ENCODE data around the gene ARHGAP6. TPM values are rescaled to one million over a fixed set of nuclear protein-coding genes. Genes with fewer than 3 reads are reported as not detected.

Gene ARHGAP6
- total and polyA plus RNA-seq, 2 experiments from 2014 or later: 0.26 to 0.59 TPM

DNA sequence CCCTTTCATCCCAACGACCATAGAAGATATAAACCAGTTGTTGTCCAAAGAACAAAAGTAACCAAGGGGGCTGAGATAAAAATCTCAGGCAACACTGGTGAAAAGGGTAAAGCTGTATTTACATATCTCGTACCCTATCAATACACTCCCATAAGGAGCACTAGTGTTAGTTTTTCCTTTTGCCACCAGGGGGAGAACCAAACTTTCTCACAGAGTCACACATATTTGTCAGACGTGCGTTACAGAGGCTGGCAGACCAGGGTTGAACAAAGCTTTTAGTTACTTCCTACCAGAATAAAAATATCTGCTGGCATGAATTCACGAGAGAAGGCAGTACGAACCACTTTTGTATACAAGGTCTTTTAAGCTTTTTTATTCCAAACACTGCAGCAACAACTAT lies 284.3 kb downstream of the ARHGAP6 start:
- Histone ChIP-seq H2AFZ (no peak overlapping the region), H3K79me2 (replicated peaks; ENCODE audit: insufficient read depth) (no peaks in the 10 kb centered on the region), H3K4me3 (no peak overlapping the region), H3K4me1 (ENCODE audit: insufficient read depth) (no peaks in the 10 kb centered on the region), H3K9me2 (ENCODE audit: insufficient read depth) (no peaks in the 10 kb centered on the region), H3F3A (replicated peaks; ENCODE audit: low read depth) (no peaks in the 10 kb centered on the region), H3K27ac (ENCODE audit: low read depth) (no peak overlapping the region), H3K4me2 (no peak overlapping the region), H4K20me1 (replicated peaks; ENCODE audit: insufficient read depth) (no peaks in the 10 kb centered on the region), H3K36me3 (ENCODE audit: insufficient read depth) (no peaks in the 10 kb centered on the region), H3K27me3 (ENCODE audit: insufficient read depth) (no peaks in the 10 kb centered on the region)
- TF ChIP-seq EZH2phosphoT487 (IDR thresholded peaks at IDR 0.05; ENCODE audit: unreplicated experiment): no peak
- TF ChIP-seq, protein P1, sequence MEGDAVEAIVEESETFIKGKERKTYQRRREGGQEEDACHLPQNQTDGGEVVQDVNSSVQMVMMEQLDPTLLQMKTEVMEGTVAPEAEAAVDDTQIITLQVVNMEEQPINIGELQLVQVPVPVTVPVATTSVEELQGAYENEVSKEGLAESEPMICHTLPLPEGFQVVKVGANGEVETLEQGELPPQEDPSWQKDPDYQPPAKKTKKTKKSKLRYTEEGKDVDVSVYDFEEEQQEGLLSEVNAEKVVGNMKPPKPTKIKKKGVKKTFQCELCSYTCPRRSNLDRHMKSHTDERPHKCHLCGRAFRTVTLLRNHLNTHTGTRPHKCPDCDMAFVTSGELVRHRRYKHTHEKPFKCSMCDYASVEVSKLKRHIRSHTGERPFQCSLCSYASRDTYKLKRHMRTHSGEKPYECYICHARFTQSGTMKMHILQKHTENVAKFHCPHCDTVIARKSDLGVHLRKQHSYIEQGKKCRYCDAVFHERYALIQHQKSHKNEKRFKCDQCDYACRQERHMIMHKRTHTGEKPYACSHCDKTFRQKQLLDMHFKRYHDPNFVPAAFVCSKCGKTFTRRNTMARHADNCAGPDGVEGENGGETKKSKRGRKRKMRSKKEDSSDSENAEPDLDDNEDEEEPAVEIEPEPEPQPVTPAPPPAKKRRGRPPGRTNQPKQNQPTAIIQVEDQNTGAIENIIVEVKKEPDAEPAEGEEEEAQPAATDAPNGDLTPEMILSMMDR (conservative IDR thresholded peaks at IDR 0.05; ENCODE audit: low read depth in 2 of 2): peak; percentile 51 to 58
- no peak overlapping the region for H3K27ac Mint-ChIP-seq
- H3K27me3 Mint-ChIP-seq (ENCODE audit: insufficient read depth, low read depth, poor library complexity): no peaks in the 10 kb centered on the region
- H3K4me3 Mint-ChIP-seq: no peak overlapping the region
- peak; percentile 62 for DNase-seq (ENCODE audit: low spot score)
- H3K9me3 Mint-ChIP-seq: no peaks in the 10 kb centered on the region
- peak; percentile 81 for ATAC-seq
- no peaks in the 10 kb centered on the region for H3K4me1 Mint-ChIP-seq
- H3K36me3 Mint-ChIP-seq (ENCODE audit: low read depth): no peaks in the 10 kb centered on the region

DNA sequence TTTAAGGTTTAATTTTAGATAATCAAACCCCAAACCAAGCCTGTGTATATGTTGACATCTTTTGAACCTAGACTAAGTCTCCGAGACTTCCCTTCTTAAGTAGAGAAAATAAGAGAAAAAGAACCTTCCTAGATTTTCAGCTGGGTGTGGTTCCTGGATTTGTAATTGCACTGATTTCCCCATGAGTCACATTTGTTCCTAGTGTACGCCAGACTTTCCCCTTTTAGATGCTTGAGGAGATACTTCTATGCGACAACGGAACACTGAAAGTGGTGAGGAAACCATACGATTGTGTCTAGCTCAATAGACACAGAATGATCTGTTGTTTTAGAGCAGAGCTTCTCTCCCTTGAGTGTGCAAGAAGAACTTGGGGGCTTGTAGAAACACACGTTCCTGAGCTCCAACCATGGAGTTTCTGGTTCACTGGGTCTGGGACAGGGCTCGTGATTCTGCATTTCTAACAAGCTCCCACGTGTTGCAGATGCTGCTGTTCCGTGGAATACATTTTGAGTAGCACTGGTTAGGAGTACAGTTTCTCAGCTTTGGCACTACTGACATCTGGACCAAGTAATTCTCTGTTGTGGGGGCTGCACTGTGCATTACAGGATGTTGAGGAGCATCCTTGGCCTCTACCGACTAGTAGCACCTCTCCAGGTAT lies 285.4 kb downstream of the ARHGAP6 start:
- no peaks in the 10 kb centered on the region for H3K36me3 Mint-ChIP-seq (ENCODE audit: low read depth)
- no peak overlapping the region for H3K4me3 ChIP-seq
- no peaks in the 10 kb centered on the region for H3K36me3 ChIP-seq (ENCODE audit: insufficient read depth)
- no peaks in the 10 kb centered on the region for H3K79me2 ChIP-seq (replicated peaks; ENCODE audit: insufficient read depth)
- H3K4me1 Mint-ChIP-seq: peaks cover 6% of the 10 kb centered on the region; the same call in 2 of the 3 replicates
- H3K27ac Mint-ChIP-seq: no peak overlapping the region
- no peaks in the 10 kb centered on the region for H3K27me3 Mint-ChIP-seq (ENCODE audit: insufficient read depth, low read depth, poor library complexity)
- no peak overlapping the region for H3K4me3 Mint-ChIP-seq
- no peaks in the 10 kb centered on the region for H3F3A ChIP-seq (replicated peaks; ENCODE audit: low read depth)
- H3K27me3 ChIP-seq (ENCODE audit: insufficient read depth): no peaks in the 10 kb centered on the region
- no peak for DNase-seq (ENCODE audit: low spot score)
- no peaks in the 10 kb centered on the region for H3K4me1 ChIP-seq (ENCODE audit: insufficient read depth)
- H3K9me2 ChIP-seq (ENCODE audit: insufficient read depth): no peaks in the 10 kb centered on the region
- H3K9me3 Mint-ChIP-seq: no peaks in the 10 kb centered on the region
- H2AFZ ChIP-seq: no peak overlapping the region
- H3K4me2 ChIP-seq: no peak overlapping the region
- no peaks in the 10 kb centered on the region for H4K20me1 ChIP-seq (replicated peaks; ENCODE audit: insufficient read depth)
- no peak overlapping the region for H3K27ac ChIP-seq (ENCODE audit: low read depth)
- no peak for ATAC-seq
- TF ChIP-seq EZH2 (IDR thresholded peaks at IDR 0.05; ENCODE audit: low read depth, unreplicated experiment) (no peak), JUNB (IDR thresholded peaks at IDR 0.05; ENCODE audit: unreplicated experiment) (no peak), STAT1 (IDR thresholded peaks at IDR 0.05; ENCODE audit: unreplicated experiment) (no peak), ZNF331 (CRISPR knock-in tag; IDR thresholded peaks at IDR 0.05; ENCODE audit: low read depth) (no peak), ZNF114 (CRISPR knock-in tag; IDR thresholded peaks at IDR 0.05) (no peak), POLR2AphosphoS5 (IDR thresholded peaks at IDR 0.05; ENCODE audit: low read depth) (no peak), NANOG (IDR thresholded peaks at IDR 0.05; ENCODE audit: borderline replicate concordance) (no peak)
- TF ChIP-seq, protein P2, sequence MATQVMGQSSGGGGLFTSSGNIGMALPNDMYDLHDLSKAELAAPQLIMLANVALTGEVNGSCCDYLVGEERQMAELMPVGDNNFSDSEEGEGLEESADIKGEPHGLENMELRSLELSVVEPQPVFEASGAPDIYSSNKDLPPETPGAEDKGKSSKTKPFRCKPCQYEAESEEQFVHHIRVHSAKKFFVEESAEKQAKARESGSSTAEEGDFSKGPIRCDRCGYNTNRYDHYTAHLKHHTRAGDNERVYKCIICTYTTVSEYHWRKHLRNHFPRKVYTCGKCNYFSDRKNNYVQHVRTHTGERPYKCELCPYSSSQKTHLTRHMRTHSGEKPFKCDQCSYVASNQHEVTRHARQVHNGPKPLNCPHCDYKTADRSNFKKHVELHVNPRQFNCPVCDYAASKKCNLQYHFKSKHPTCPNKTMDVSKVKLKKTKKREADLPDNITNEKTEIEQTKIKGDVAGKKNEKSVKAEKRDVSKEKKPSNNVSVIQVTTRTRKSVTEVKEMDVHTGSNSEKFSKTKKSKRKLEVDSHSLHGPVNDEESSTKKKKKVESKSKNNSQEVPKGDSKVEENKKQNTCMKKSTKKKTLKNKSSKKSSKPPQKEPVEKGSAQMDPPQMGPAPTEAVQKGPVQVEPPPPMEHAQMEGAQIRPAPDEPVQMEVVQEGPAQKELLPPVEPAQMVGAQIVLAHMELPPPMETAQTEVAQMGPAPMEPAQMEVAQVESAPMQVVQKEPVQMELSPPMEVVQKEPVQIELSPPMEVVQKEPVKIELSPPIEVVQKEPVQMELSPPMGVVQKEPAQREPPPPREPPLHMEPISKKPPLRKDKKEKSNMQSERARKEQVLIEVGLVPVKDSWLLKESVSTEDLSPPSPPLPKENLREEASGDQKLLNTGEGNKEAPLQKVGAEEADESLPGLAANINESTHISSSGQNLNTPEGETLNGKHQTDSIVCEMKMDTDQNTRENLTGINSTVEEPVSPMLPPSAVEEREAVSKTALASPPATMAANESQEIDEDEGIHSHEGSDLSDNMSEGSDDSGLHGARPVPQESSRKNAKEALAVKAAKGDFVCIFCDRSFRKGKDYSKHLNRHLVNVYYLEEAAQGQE (IDR thresholded peaks at IDR 0.05; ENCODE audit: unreplicated experiment): no peak
- TF ChIP-seq, protein P3, sequence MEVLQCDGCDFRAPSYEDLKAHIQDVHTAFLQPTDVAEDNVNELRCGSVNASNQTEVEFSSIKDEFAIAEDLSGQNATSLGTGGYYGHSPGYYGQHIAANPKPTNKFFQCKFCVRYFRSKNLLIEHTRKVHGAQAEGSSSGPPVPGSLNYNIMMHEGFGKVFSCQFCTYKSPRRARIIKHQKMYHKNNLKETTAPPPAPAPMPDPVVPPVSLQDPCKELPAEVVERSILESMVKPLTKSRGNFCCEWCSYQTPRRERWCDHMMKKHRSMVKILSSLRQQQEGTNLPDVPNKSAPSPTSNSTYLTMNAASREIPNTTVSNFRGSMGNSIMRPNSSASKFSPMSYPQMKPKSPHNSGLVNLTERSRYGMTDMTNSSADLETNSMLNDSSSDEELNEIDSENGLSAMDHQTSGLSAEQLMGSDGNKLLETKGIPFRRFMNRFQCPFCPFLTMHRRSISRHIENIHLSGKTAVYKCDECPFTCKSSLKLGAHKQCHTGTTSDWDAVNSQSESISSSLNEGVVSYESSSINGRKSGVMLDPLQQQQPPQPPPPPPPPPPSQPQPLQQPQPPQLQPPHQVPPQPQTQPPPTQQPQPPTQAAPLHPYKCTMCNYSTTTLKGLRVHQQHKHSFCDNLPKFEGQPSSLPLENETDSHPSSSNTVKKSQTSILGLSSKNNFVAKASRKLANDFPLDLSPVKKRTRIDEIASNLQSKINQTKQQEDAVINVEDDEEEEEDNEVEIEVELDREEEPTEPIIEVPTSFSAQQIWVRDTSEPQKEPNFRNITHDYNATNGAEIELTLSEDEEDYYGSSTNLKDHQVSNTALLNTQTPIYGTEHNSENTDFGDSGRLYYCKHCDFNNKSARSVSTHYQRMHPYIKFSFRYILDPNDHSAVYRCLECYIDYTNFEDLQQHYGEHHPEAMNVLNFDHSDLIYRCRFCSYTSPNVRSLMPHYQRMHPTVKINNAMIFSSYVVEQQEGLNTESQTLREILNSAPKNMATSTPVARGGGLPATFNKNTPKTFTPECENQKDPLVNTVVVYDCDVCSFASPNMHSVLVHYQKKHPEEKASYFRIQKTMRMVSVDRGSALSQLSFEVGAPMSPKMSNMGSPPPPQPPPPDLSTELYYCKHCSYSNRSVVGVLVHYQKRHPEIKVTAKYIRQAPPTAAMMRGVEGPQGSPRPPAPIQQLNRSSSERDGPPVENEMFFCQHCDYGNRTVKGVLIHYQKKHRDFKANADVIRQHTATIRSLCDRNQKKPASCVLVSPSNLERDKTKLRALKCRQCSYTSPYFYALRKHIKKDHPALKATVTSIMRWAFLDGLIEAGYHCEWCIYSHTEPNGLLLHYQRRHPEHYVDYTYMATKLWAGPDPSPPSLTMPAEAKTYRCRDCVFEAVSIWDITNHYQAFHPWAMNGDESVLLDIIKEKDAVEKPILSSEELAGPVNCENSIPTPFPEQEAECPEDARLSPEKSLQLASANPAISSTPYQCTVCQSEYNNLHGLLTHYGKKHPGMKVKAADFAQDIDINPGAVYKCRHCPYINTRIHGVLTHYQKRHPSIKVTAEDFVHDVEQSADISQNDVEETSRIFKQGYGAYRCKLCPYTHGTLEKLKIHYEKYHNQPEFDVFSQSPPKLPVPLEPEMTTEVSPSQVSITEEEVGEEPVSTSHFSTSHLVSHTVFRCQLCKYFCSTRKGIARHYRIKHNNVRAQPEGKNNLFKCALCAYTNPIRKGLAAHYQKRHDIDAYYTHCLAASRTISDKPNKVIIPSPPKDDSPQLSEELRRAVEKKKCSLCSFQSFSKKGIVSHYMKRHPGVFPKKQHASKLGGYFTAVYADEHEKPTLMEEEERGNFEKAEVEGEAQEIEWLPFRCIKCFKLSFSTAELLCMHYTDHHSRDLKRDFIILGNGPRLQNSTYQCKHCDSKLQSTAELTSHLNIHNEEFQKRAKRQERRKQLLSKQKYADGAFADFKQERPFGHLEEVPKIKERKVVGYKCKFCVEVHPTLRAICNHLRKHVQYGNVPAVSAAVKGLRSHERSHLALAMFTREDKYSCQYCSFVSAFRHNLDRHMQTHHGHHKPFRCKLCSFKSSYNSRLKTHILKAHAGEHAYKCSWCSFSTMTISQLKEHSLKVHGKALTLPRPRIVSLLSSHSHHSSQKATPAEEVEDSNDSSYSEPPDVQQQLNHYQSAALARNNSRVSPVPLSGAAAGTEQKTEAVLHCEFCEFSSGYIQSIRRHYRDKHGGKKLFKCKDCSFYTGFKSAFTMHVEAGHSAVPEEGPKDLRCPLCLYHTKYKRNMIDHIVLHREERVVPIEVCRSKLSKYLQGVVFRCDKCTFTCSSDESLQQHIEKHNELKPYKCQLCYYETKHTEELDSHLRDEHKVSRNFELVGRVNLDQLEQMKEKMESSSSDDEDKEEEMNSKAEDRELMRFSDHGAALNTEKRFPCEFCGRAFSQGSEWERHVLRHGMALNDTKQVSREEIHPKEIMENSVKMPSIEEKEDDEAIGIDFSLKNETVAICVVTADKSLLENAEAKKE (CRISPR knock-in tag; IDR thresholded peaks at IDR 0.05): no peak
